Measurements from ENCODE around the gene TBX3.
A peak's percentile ranks its signal among the peaks of the same experiment; 100 is the strongest.

Gene TBX3

GRCh38 chr12:114686773-114687500 lies 3.0 kb upstream of the TBX3 start:
- peak overlapping the region; percentile 96 for H4K91ac ChIP-seq (ENCODE audit: low read depth, low read length)
- H3K18ac ChIP-seq (ENCODE audit: low read length), result peak overlapping the region; percentile 32
- peak overlapping the region; percentile 93 for H2BK120ac ChIP-seq (ENCODE audit: insufficient read depth, low read length, poor library complexity)
- no CpG with 5 or more reads among the region's 41 CpGs for WGBS (ENCODE audit: extremely low coverage, insufficient coverage, insufficient read length)
- H3K4ac ChIP-seq (ENCODE audit: low read depth, low read length), result peak overlapping the region; percentile 66
- H3K14ac ChIP-seq (ENCODE audit: low read length), result peak overlapping the region; percentile 37
- H3K4me2 ChIP-seq (ENCODE audit: low read length), result peak overlapping the region; percentile 40
- no peaks in the 10 kb centered on the region for H3K27me3 ChIP-seq (ENCODE audit: insufficient read depth, low read length)
- peak overlapping the region; percentile 55 for H2BK12ac ChIP-seq (ENCODE audit: low read length)
- H2BK5ac ChIP-seq (ENCODE audit: low read depth, low read length, poor library complexity), result peak overlapping the region; percentile 93
- H3K79me1 ChIP-seq (ENCODE audit: low read length), result peaks cover 86% of the 10 kb centered on the region
- H3K9ac ChIP-seq (ENCODE audit: low read length), result peak overlapping the region; percentile 44
- no peaks in the 10 kb centered on the region for H3K36me3 ChIP-seq (ENCODE audit: control insufficient read depth in 1 of 2, insufficient read depth in 2 of 2, low read length in 2 of 2)
- H3K9me3 ChIP-seq (ENCODE audit: insufficient read depth, low read depth, low read length), result no peaks in the 10 kb centered on the region
- H3K27ac ChIP-seq (ENCODE audit: low read depth, low read length), result peak overlapping the region; percentile 98
- H3K23ac ChIP-seq (ENCODE audit: low read length), result no peak overlapping the region
- peaks cover 49 to 52% of the 10 kb centered on the region in 2 experiments for H3K4me1 ChIP-seq (ENCODE audit: control insufficient read depth in 1 of 2, insufficient read depth in 2 of 2, low read length in 2 of 2)
- no peak for DNase-seq
- H3K79me2 ChIP-seq (ENCODE audit: control insufficient read depth, insufficient read depth, low read length, poor library complexity), result peaks cover 65% of the 10 kb centered on the region
- peak overlapping the region; percentile 87 for H4K8ac ChIP-seq (ENCODE audit: low read depth, low read length)
- peak overlapping the region; percentile 2 for H2AFZ ChIP-seq (ENCODE audit: insufficient read depth, low read length, poor library complexity)
- peak overlapping the region; percentile 10 for H2AK5ac ChIP-seq (ENCODE audit: low read length)
- H4K12ac ChIP-seq (ENCODE audit: low read depth, low read length), result peak overlapping the region; percentile 70
- no peak overlapping the region for H3K4me3 ChIP-seq (ENCODE audit: low read depth, low read length)

DNA sequence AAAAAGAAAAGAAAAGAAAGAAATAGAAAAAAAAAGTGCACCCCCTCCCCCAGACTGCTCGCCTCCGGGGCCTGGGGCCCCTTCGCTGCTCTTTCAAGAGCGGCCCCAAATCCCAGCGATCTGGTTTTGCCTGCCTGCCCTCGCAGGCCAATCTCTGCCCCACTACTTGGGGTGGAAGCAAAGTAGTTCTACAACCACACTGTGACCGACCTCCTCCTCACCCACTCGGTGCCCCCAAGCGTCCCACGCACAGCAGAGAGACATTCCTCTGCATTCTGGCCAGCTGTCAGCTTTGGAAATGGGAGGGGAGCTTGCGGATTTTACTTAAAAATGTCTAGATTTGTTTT lies 2.4 kb upstream of the TBX3 start:
- H3K36me3 ChIP-seq (ENCODE audit: control insufficient read depth in 1 of 2, insufficient read depth in 2 of 2, low read length in 2 of 2), result peaks cover 2 to 3% of the 10 kb centered on the region in 2 experiments
- no peak for DNase-seq

DNA sequence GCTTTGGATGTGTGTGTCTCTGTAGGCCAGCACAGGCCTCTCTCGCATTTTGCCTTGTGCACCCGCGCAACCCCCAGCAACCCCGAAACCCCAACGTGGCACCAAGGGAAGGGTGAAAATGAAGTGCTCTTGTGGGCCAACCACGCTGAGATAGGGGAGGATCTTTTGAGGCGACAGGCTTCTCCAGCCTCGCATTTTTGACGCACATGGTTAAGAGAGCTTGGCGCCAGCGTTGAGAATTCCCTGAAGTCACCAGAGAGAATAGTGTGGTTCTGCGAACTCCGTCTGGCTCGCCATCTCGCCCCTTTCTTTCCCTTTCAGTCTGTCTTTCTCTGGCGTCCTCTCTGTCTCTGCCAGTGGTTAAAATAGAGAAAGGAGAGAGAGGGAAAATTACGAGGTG lies 1.9 kb upstream of the TBX3 start:
- Histone ChIP-seq H3K36me3 (ENCODE audit: control insufficient read depth in 1 of 2, insufficient read depth in 2 of 2, low read length in 2 of 2) (peaks cover 3 to 4% of the 10 kb centered on the region in 2 experiments), H2AK5ac (ENCODE audit: low read length) (peak overlapping the region; percentile 64), H3K9ac (ENCODE audit: low read length) (no peak overlapping the region), H4K8ac (ENCODE audit: low read depth, low read length) (peak overlapping the region; percentile 87), H3K27ac (ENCODE audit: low read depth, low read length) (peak overlapping the region; percentile 98), H3K79me2 (ENCODE audit: control insufficient read depth, insufficient read depth, low read length, poor library complexity) (peaks cover 62% of the 10 kb centered on the region), H2BK120ac (ENCODE audit: insufficient read depth, low read length, poor library complexity) (peak overlapping the region; percentile 93), H3K23ac (ENCODE audit: low read length) (no peak overlapping the region), H3K4me2 (ENCODE audit: low read length) (peak overlapping the region; percentile 68), H2BK5ac (ENCODE audit: low read depth, low read length, poor library complexity) (peak overlapping the region; percentile 93), H2BK12ac (ENCODE audit: low read length) (peak overlapping the region; percentile 55), H4K12ac (ENCODE audit: low read depth, low read length) (peak overlapping the region; percentile 66), H3K9me3 (ENCODE audit: insufficient read depth, low read depth, low read length) (no peaks in the 10 kb centered on the region), H3K4me3 (ENCODE audit: low read depth, low read length) (no peak overlapping the region), H3K14ac (ENCODE audit: low read length) (peak overlapping the region; percentile 93), H2AFZ (ENCODE audit: insufficient read depth, low read length, poor library complexity) (peak overlapping the region; percentile 50), H3K4ac (ENCODE audit: low read depth, low read length) (peak overlapping the region; percentile 95), H3K4me1 (ENCODE audit: control insufficient read depth in 1 of 2, insufficient read depth in 2 of 2, low read length in 2 of 2) (peaks cover 45 to 47% of the 10 kb centered on the region in 2 experiments), H3K18ac (ENCODE audit: low read length) (peak overlapping the region; percentile 95), H3K79me1 (ENCODE audit: low read length) (peaks cover 79% of the 10 kb centered on the region), H3K27me3 (ENCODE audit: insufficient read depth, low read length) (no peaks in the 10 kb centered on the region), H4K91ac (ENCODE audit: low read depth, low read length) (peak overlapping the region; percentile 96)
- no CpG with 5 or more reads among the region's 17 CpGs for WGBS (ENCODE audit: extremely low coverage, insufficient coverage, insufficient read length)
- DNase-seq, result no peak

More for the DNA sequence above, 2.4 kb upstream of the TBX3 start:
- no peaks in the 10 kb centered on the region for H3K27me3 ChIP-seq (ENCODE audit: insufficient read depth, low read length)
- H3K4ac ChIP-seq (ENCODE audit: low read depth, low read length), result peak overlapping the region; percentile 66
- peak overlapping the region; percentile 87 for H4K8ac ChIP-seq (ENCODE audit: low read depth, low read length)
- H2AK5ac ChIP-seq (ENCODE audit: low read length), result peak overlapping the region; percentile 10
- H3K79me1 ChIP-seq (ENCODE audit: low read length), result peaks cover 84% of the 10 kb centered on the region
- H3K9me3 ChIP-seq (ENCODE audit: insufficient read depth, low read depth, low read length), result no peaks in the 10 kb centered on the region
- no peak overlapping the region for H4K12ac ChIP-seq (ENCODE audit: low read depth, low read length)
- peak overlapping the region; percentile 37 for H3K14ac ChIP-seq (ENCODE audit: low read length)
- no CpG with 5 or more reads among the region's 11 CpGs for WGBS (ENCODE audit: extremely low coverage, insufficient coverage, insufficient read length)
- H2AFZ ChIP-seq (ENCODE audit: insufficient read depth, low read length, poor library complexity), result peak overlapping the region; percentile 2
- peak overlapping the region; percentile 98 for H3K27ac ChIP-seq (ENCODE audit: low read depth, low read length)
- H2BK120ac ChIP-seq (ENCODE audit: insufficient read depth, low read length, poor library complexity), result peak overlapping the region; percentile 93
- H3K4me3 ChIP-seq (ENCODE audit: low read depth, low read length), result no peak overlapping the region
- H3K79me2 ChIP-seq (ENCODE audit: control insufficient read depth, insufficient read depth, low read length, poor library complexity), result peaks cover 65% of the 10 kb centered on the region
- H3K4me2 ChIP-seq (ENCODE audit: low read length), result peak overlapping the region; percentile 40
- H3K9ac ChIP-seq (ENCODE audit: low read length), result no peak overlapping the region
- peak overlapping the region; percentile 55 for H2BK12ac ChIP-seq (ENCODE audit: low read length)
- H3K4me1 ChIP-seq (ENCODE audit: control insufficient read depth in 1 of 2, insufficient read depth in 2 of 2, low read length in 2 of 2), result peaks cover 49 to 52% of the 10 kb centered on the region in 2 experiments
- peak overlapping the region; percentile 93 for H2BK5ac ChIP-seq (ENCODE audit: low read depth, low read length, poor library complexity)
- H3K18ac ChIP-seq (ENCODE audit: low read length), result peak overlapping the region; percentile 32
- H4K91ac ChIP-seq (ENCODE audit: low read depth, low read length), result peak overlapping the region; percentile 96
- no peak overlapping the region for H3K23ac ChIP-seq (ENCODE audit: low read length)

GRCh38 chr12:114685320-114685781 lies 1.4 kb upstream of the TBX3 start:
- H4K12ac ChIP-seq (ENCODE audit: low read depth, low read length), result peak overlapping the region; percentile 83
- no peaks in the 10 kb centered on the region for H3K27me3 ChIP-seq (ENCODE audit: insufficient read depth, low read length)
- peak overlapping the region; percentile 50 for H2AFZ ChIP-seq (ENCODE audit: insufficient read depth, low read length, poor library complexity)
- H4K91ac ChIP-seq (ENCODE audit: low read depth, low read length), result peak overlapping the region; percentile 96
- no CpG with 5 or more reads among the region's 25 CpGs for WGBS (ENCODE audit: extremely low coverage, insufficient coverage, insufficient read length)
- peak overlapping the region; percentile 68 for H3K4me2 ChIP-seq (ENCODE audit: low read length)
- peak overlapping the region; percentile 93 for H2BK120ac ChIP-seq (ENCODE audit: insufficient read depth, low read length, poor library complexity)
- no peak for DNase-seq
- H3K9ac ChIP-seq (ENCODE audit: low read length), result peak overlapping the region; percentile 65
- H3K4me3 ChIP-seq (ENCODE audit: low read depth, low read length), result peak overlapping the region; percentile 64
- H2AK5ac ChIP-seq (ENCODE audit: low read length), result peak overlapping the region; percentile 74
- H3K27ac ChIP-seq (ENCODE audit: low read depth, low read length), result peak overlapping the region; percentile 98
- peak overlapping the region; percentile 93 for H3K14ac ChIP-seq (ENCODE audit: low read length)
- peaks cover 78% of the 10 kb centered on the region for H3K79me1 ChIP-seq (ENCODE audit: low read length)
- H3K4ac ChIP-seq (ENCODE audit: low read depth, low read length), result peak overlapping the region; percentile 95
- peak overlapping the region; percentile 87 for H4K8ac ChIP-seq (ENCODE audit: low read depth, low read length)
- peak overlapping the region; percentile 95 for H3K18ac ChIP-seq (ENCODE audit: low read length)
- H2BK12ac ChIP-seq (ENCODE audit: low read length), result peak overlapping the region; percentile 55
- H3K79me2 ChIP-seq (ENCODE audit: control insufficient read depth, insufficient read depth, low read length, poor library complexity), result peaks cover 61% of the 10 kb centered on the region
- H3K4me1 ChIP-seq (ENCODE audit: control insufficient read depth in 1 of 2, insufficient read depth in 2 of 2, low read length in 2 of 2), result peaks cover 41 to 42% of the 10 kb centered on the region in 2 experiments
- no peak overlapping the region for H3K23ac ChIP-seq (ENCODE audit: low read length)
- peaks cover 4 to 9% of the 10 kb centered on the region in 2 experiments for H3K36me3 ChIP-seq (ENCODE audit: control insufficient read depth in 1 of 2, insufficient read depth in 2 of 2, low read length in 2 of 2)
- no peaks in the 10 kb centered on the region for H3K9me3 ChIP-seq (ENCODE audit: insufficient read depth, low read depth, low read length)
- peak overlapping the region; percentile 93 for H2BK5ac ChIP-seq (ENCODE audit: low read depth, low read length, poor library complexity)
